Ascending aorta (tissue), 2 donors: Measurements from ENCODE around the gene PIBF1. TPM values are rescaled to one million over a fixed set of nuclear protein-coding genes. Genes with fewer than 3 reads are reported as not detected.
"Not testable (repeated sequence)": the region's sequence is repeated elsewhere in the genome, so short reads cannot be mapped to it uniquely, and the experiment has no call there.

ENCODE experiments used
- DNase-seq, 2 donors: peaks; one replicate each; pipeline ENCODE4 v3.0.0-alpha.2; 2019; ENCODE audit warnings: low spot score in 2 of 2
- H3K27ac ChIP-seq, 2 donors: fragments of 200-600 bp; sonication (generic); one replicate each; pipeline ENCODE4 v1.5.1; 2016 to 2017; ENCODE audit warnings: mild to moderate bottlenecking in 1 of 2
- H3K27me3 ChIP-seq: fragments of 200-600 bp; sonication (generic); one replicate; pipeline ENCODE4 v1.5.1; 2017
- H3K36me3 ChIP-seq, 2 donors: fragments of 200-600 bp; sonication (generic); one replicate each; pipeline ENCODE4 v1.5.1; 2016
- H3K4me1 ChIP-seq, 2 donors: fragments of 200-600 bp; sonication (generic); one replicate each; pipeline ENCODE4 v1.5.1; 2016 to 2017; ENCODE audit warnings: mild to moderate bottlenecking in 1 of 2
- H3K4me3 ChIP-seq, 2 donors: fragments of 200-600 bp; sonication (generic); one replicate each; pipeline ENCODE4 v1.5.1; 2016 to 2017; ENCODE audit warnings: mild to moderate bottlenecking in 1 of 2
- H3K9me3 ChIP-seq, 2 donors: fragments of 200-600 bp; sonication (generic); one replicate each; pipeline ENCODE4 v1.5.1; 2016
- CTCF ChIP-seq, 3 experiments: fragments of 200-600 bp in 2 of 3; fragments of 450-650 bp in 1 of 3; sonication (generic) in 2 of 3; IDR thresholded peaks; one replicate each; pipeline ENCODE4 v1.5.1; 2016 to 2019; ENCODE audit warnings: antibody characterized with exemption in 3 of 3, mild to moderate bottlenecking in 1 of 3, moderate library complexity in 1 of 3
- intact Hi-C: fragments of 100-400 bp; cut with DNase I; formaldehyde crosslinking; loops from one replicate; pipeline ENCODE4 v1.15.1; 2023
- total RNA-seq: library from RNA; depleted of rRNA; stranded (reverse); fragments of >200 nt; gene quantifications from one replicate; pipeline ENCODE4 v1.1.0, GENCODE V29; 2016

PIBF1 gene
- total RNA-seq, 1 donor from 2014 or later = 17.0 TPM

GRCh38 chr13:72823724-72824123 is 41.8 kb downstream of the PIBF1 start:
- H3K4me1 ChIP-seq = no peaks in the 10 kb centered on the region
- no peak overlapping the region for H3K4me3 ChIP-seq
- TF ChIP-seq CTCF (IDR thresholded peaks at IDR 0.05) = no peak
- DNase-seq = no peak
- H3K36me3 ChIP-seq = peaks cover 14 to 30% of the 10 kb centered on the region in 2 donors
- no peaks in the 10 kb centered on the region for H3K27me3 ChIP-seq
- H3K27ac ChIP-seq = no peak overlapping the region
- H3K9me3 ChIP-seq = no peaks in the 10 kb centered on the region
- intact Hi-C loops = no loop called here

GRCh38 chr13:72834601-72835000 is 52.7 kb downstream of the PIBF1 start:
- Histone ChIP-seq H3K27ac (no peak overlapping the region), H3K4me3 (no peak overlapping the region), H3K9me3 (no peaks in the 10 kb centered on the region), H3K4me1 (no peaks in the 10 kb centered on the region), H3K36me3 (peaks cover 3 to 25% of the 10 kb centered on the region in 2 donors), H3K27me3 (no peaks in the 10 kb centered on the region)
- intact Hi-C loops = no loop called here
- no peak for DNase-seq
- no peak for TF ChIP-seq CTCF (IDR thresholded peaks at IDR 0.05)

GRCh38 chr13:72839831-72840426 is 58.0 kb downstream of the PIBF1 start:
- no peak overlapping the region for H3K27ac ChIP-seq
- H3K4me1 ChIP-seq = no peaks in the 10 kb centered on the region
- DNase-seq = no peak
- TF ChIP-seq CTCF (IDR thresholded peaks at IDR 0.05) = peak in 2 of 3 experiments; percentile 27 to 60
- H3K4me3 ChIP-seq = no peak overlapping the region
- peaks cover 2 to 12% of the 10 kb centered on the region in 2 donors for H3K36me3 ChIP-seq
- no peaks in the 10 kb centered on the region for H3K9me3 ChIP-seq
- no peaks in the 10 kb centered on the region for H3K27me3 ChIP-seq
- intact Hi-C loops = no loop called here

- no peak for TF ChIP-seq CTCF (IDR thresholded peaks at IDR 0.05)
Measured at GRCh38 chr13:72842991-72843390, 61.1 kb downstream of the PIBF1 start.

GRCh38 chr13:72845148-72845547 is 63.2 kb downstream of the PIBF1 start:
- H3K9me3 ChIP-seq, DNase-seq, H3K4me1 ChIP-seq, H3K27me3 ChIP-seq, intact Hi-C loops, H3K27ac ChIP-seq, H3K4me3 ChIP-seq: not testable (repeated sequence)
- peaks cover 4 to 16% of the 10 kb centered on the region in 2 donors for H3K36me3 ChIP-seq

More at GRCh38 chr13:72842991-72843390, 61.1 kb downstream of the PIBF1 start:
- no peak for DNase-seq
- Histone ChIP-seq H3K27ac (no peak overlapping the region), H3K4me3 (no peak overlapping the region), H3K27me3 (no peaks in the 10 kb centered on the region), H3K36me3 (peaks cover 4 to 16% of the 10 kb centered on the region in 2 donors), H3K4me1 (no peaks in the 10 kb centered on the region), H3K9me3 (no peaks in the 10 kb centered on the region)
- intact Hi-C loops = no loop called here

- Histone ChIP-seq H3K4me1 (no peaks in the 10 kb centered on the region), H3K27me3 (no peaks in the 10 kb centered on the region), H3K4me3 (no peak overlapping the region), H3K27ac (no peak overlapping the region), H3K36me3 (peaks cover 9 to 26% of the 10 kb centered on the region in 2 donors), H3K9me3 (no peaks in the 10 kb centered on the region)
- intact Hi-C loops = no loop called here
- no peak for TF ChIP-seq CTCF (IDR thresholded peaks at IDR 0.05)
- DNase-seq = no peak
Measured at GRCh38 chr13:72849571-72849970, 67.6 kb downstream of the PIBF1 start.
